HepG2 (cell line): Measurements from ENCODE around the gene DSG2. TPM values are rescaled to one million over a fixed set of nuclear protein-coding genes. Genes with fewer than 3 reads are reported as not detected.

ENCODE experiments used
- EEA1 ChIP-seq: sonication (generic); formaldehyde crosslinking; IDR thresholded peaks from 2 replicates; pipeline ENCODE4 v1.5.1; 2020; ENCODE audit warnings: mild to moderate bottlenecking, missing genetic modification reagents, borderline replicate concordance
- FOXJ3 ChIP-seq: sonication (generic); formaldehyde crosslinking; IDR thresholded peaks from 2 replicates; pipeline ENCODE4 v1.4.0; 2020; ENCODE audit warnings: missing genetic modification reagents, mild to moderate bottlenecking, borderline replicate concordance
- GABPA ChIP-seq, 2 experiments: IDR thresholded peaks; 2 replicates each; pipeline ENCODE4 v1.6.1; 2011 to 2016; ENCODE audit warnings: low read depth in 2 of 2, low read length in 1 of 2, missing biosample characterization in 1 of 2, missing genetic modification characterization in 1 of 2
- JUND ChIP-seq: sonication (generic); formaldehyde crosslinking; IDR thresholded peaks from 2 replicates; pipeline ENCODE4 v1.8.0; 2022; ENCODE audit warnings: mild to moderate bottlenecking, missing genetic modification reagents
- MAF1 ChIP-seq: sonication (generic); formaldehyde crosslinking; IDR thresholded peaks from 2 replicates; pipeline ENCODE4 v1.5.0; 2020; ENCODE audit warnings: missing genetic modification reagents, borderline replicate concordance
- SIX1 ChIP-seq: sonication (generic); formaldehyde crosslinking; IDR thresholded peaks from 2 replicates; pipeline ENCODE4 v1.4.0; 2020; ENCODE audit warnings: missing genetic modification reagents, borderline replicate concordance
- TCF12 ChIP-seq, 2 experiments: fragments of 450-650 bp in 1 of 2; sonication (generic) in 1 of 2; formaldehyde crosslinking in 1 of 2; IDR thresholded peaks; 2 replicates each; pipeline versions ENCODE4 v1.6.1 to v1.8.0; 2017 to 2022; ENCODE audit warnings: antibody characterized with exemption in 1 of 2, mild to moderate bottlenecking in 1 of 2, missing genetic modification reagents in 1 of 2, moderate library complexity in 1 of 2
- THAP11 ChIP-seq: IDR thresholded peaks from 2 replicates; pipeline ENCODE4 v1.6.1; 2016; ENCODE audit warnings: missing biosample characterization, missing genetic modification reagents
- TP53 ChIP-seq: sonication (generic); formaldehyde crosslinking; conservative IDR thresholded peaks from 2 replicates; pipeline ENCODE4 v1.4.0; 2020; ENCODE audit warnings: missing genetic modification reagents
- XRCC5 ChIP-seq: fragments of 200-400 bp; formaldehyde crosslinking; optimal IDR thresholded peaks from 2 replicates; pipeline ENCODE3; 2017; ENCODE audit warnings: mild to moderate bottlenecking, low read length
- ZNF143 ChIP-seq: sonication (generic); formaldehyde crosslinking; IDR thresholded peaks from 2 replicates; pipeline ENCODE4 v1.4.0; 2020; ENCODE audit warnings: missing genetic modification reagents
- polyA plus RNA-seq, 8 experiments: library from polyadenylated mRNA; depleted of rRNA in 3 of 8; stranded (reverse) in 7 of 8; unstranded in 1 of 8; fragments of >200 nt; fragmentation: Illumina TruSeq in 4 of 8; extraction: Trizol in 4 of 8; gene quantifications; 2 replicates each; pipeline versions ENCODE4 v1.2.1 to v1.2.3, GENCODE V29; 2011 to 2016; ENCODE audit warnings: low read depth in 4 of 8, missing spikeins in 1 of 8, mixed read lengths in 1 of 8; ENCODE audit not compliant: insufficient read depth in 1 of 8
- total RNA-seq, 5 experiments: library from RNA; depleted of rRNA; stranded (reverse); fragments of >200 nt; fragmentation: Illumina TruSeq; extraction: Trizol; gene quantifications; 2 replicates each; pipeline ENCODE4 v1.2.3, GENCODE V29; 2016; ENCODE audit warnings: low read depth in 1 of 5
- TF ChIP-seq, protein P1 (sequence below): sonication (generic); formaldehyde crosslinking; IDR thresholded peaks from 2 replicates; pipeline ENCODE4 v1.5.1; 2020; ENCODE audit warnings: mild to moderate bottlenecking, missing genetic modification reagents, moderate library complexity
- TF ChIP-seq, protein P2 (sequence below): IDR thresholded peaks from 2 replicates; pipeline ENCODE4 v1.6.1; 2016
- TF ChIP-seq, protein P3 (sequence below): sonication (generic); formaldehyde crosslinking; IDR thresholded peaks from 2 replicates; pipeline ENCODE4 v1.9.0; 2021; ENCODE audit warnings: missing genetic modification reagents, borderline replicate concordance

DSG2 gene
- total and polyA plus RNA-seq, 2 of the 13 experiments (the other 11 are each of a cell fraction or from before 2014, with no cell fraction given), result 23.3 to 66.7 TPM

DNA sequence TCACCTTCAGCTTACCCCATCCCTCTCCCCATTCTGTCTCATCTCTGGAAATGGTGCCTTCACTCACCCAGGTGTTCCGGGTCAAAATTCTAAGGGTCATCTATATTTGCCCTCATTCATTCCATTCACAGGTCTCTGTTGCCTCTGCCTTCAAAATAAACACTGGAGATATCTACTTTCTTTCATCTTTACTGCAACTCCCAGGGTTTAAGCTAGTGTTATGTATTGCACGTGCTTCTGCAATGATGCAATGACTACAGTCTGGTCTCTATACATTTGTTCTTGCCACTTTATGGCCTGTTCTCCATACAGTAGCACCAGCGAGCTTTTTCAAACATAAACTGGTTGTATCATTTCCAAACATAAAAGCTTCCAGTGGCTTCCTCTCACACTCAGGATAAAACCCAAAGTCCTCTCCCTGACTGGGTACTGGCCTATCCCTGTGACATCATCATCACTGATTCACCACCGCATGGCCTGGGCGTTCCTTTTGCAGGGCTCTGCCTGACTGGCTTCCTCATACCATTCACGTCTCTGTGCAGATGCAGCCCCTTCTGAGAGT, 14.3 kb downstream of the DSG2 start (continued):
- TF ChIP-seq THAP11 (CRISPR knock-in tag) (peak; percentile 72), GABPA (IDR thresholded peaks at IDR 0.05; ENCODE audit: low read depth, low read length) (no peak), GABPA (CRISPR knock-in tag; IDR thresholded peaks at IDR 0.05; ENCODE audit: low read depth) (peak; percentile 34; the same call in 1 of the 2 replicates), TP53 (CRISPR knock-in tag) (no peak), XRCC5 (peak; percentile 39), ZNF143 (CRISPR knock-in tag) (no peak), SIX1 (peak; percentile 57; the same call in 1 of the 2 replicates), JUND (CRISPR knock-in tag) (peak; percentile 92), TCF12 (IDR thresholded peaks at IDR 0.05) (no peak), TCF12 (CRISPR knock-in tag; IDR thresholded peaks at IDR 0.05) (peak; percentile 86; the same call in 1 of the 2 replicates), EEA1 (no peak), FOXJ3 (CRISPR knock-in tag) (peak; percentile 98), MAF1 (CRISPR knock-in tag) (no peak)
- TF ChIP-seq, protein P1, sequence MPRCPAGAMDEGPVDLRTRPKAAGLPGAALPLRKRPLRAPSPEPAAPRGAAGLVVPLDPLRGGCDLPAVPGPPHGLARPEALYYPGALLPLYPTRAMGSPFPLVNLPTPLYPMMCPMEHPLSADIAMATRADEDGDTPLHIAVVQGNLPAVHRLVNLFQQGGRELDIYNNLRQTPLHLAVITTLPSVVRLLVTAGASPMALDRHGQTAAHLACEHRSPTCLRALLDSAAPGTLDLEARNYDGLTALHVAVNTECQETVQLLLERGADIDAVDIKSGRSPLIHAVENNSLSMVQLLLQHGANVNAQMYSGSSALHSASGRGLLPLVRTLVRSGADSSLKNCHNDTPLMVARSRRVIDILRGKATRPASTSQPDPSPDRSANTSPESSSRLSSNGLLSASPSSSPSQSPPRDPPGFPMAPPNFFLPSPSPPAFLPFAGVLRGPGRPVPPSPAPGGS (CRISPR knock-in tag), result 0 out of 2 replicates have a peak, but pooled peaks have one; percentile 45
- TF ChIP-seq, protein P2, sequence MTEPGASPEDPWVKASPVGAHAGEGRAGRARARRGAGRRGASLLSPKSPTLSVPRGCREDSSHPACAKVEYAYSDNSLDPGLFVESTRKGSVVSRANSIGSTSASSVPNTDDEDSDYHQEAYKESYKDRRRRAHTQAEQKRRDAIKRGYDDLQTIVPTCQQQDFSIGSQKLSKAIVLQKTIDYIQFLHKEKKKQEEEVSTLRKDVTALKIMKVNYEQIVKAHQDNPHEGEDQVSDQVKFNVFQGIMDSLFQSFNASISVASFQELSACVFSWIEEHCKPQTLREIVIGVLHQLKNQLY (CRISPR knock-in tag), result peak; percentile 97
- TF ChIP-seq, protein P3, sequence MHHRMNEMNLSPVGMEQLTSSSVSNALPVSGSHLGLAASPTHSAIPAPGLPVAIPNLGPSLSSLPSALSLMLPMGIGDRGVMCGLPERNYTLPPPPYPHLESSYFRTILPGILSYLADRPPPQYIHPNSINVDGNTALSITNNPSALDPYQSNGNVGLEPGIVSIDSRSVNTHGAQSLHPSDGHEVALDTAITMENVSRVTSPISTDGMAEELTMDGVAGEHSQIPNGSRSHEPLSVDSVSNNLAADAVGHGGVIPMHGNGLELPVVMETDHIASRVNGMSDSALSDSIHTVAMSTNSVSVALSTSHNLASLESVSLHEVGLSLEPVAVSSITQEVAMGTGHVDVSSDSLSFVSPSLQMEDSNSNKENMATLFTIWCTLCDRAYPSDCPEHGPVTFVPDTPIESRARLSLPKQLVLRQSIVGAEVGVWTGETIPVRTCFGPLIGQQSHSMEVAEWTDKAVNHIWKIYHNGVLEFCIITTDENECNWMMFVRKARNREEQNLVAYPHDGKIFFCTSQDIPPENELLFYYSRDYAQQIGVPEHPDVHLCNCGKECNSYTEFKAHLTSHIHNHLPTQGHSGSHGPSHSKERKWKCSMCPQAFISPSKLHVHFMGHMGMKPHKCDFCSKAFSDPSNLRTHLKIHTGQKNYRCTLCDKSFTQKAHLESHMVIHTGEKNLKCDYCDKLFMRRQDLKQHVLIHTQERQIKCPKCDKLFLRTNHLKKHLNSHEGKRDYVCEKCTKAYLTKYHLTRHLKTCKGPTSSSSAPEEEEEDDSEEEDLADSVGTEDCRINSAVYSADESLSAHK (CRISPR knock-in tag), result no peak
